Spleen (tissue), 11 donors: Measurements from ENCODE around the gene L3MBTL3. TPM values are rescaled to one million over a fixed set of nuclear protein-coding genes. Genes with fewer than 3 reads are reported as not detected.
"Not testable (repeated sequence)": the region's sequence is repeated elsewhere in the genome, so short reads cannot be mapped to it uniquely, and the experiment has no call there.

Experiments
- DNase-seq: peaks from one replicate; pipeline ENCODE4 v3.0.0-alpha.2; 2020
- H3K27ac ChIP-seq, 8 donors: fragments of 200-600 bp; sonication (generic) in 7 of 8; 1 replicate in 4 of 8; 2 replicates in 4 of 8; pipeline versions ENCODE4 v1.5.0 to v1.8.0; 2016 to 2021; ENCODE audit warnings: inconsistent platforms in 4 of 8, mild to moderate bottlenecking in 4 of 8, moderate library complexity in 1 of 8
- H3K27me3 ChIP-seq, 7 donors: fragments of 200-600 bp; sonication (generic) in 6 of 7; replicated peaks in 1 of 7; 1 replicate in 4 of 7; 2 replicates in 3 of 7; pipeline versions ENCODE4 v1.5.0 to v1.8.0; 2016 to 2021; ENCODE audit warnings: inconsistent platforms in 3 of 7, mild to moderate bottlenecking in 1 of 7
- H3K36me3 ChIP-seq, 6 donors: fragments of 200-600 bp; sonication (generic) in 5 of 6; 1 replicate in 4 of 6; 2 replicates in 2 of 6; pipeline versions ENCODE4 v1.5.0 to v1.8.0; 2016 to 2021; ENCODE audit warnings: inconsistent platforms in 2 of 6
- H3K4me1 ChIP-seq, 6 donors: fragments of 200-600 bp; sonication (generic) in 5 of 6; 1 replicate in 3 of 6; 2 replicates in 3 of 6; pipeline versions ENCODE4 v1.5.0 to v1.8.0; 2016 to 2021; ENCODE audit warnings: inconsistent platforms in 3 of 6
- H3K4me3 ChIP-seq, 8 donors: fragments of 200-600 bp; sonication (generic) in 7 of 8; 1 replicate in 4 of 8; 2 replicates in 4 of 8; pipeline versions ENCODE4 v1.5.0 to v1.8.0; 2016 to 2021; ENCODE audit warnings: inconsistent platforms in 4 of 8, mild to moderate bottlenecking in 4 of 8, moderate library complexity in 2 of 8
- H3K9me3 ChIP-seq, 8 donors: fragments of 200-600 bp; sonication (generic) in 7 of 8; 1 replicate in 4 of 8; 2 replicates in 4 of 8; pipeline versions ENCODE4 v1.5.0 to v1.8.0; 2016 to 2021; ENCODE audit warnings: inconsistent platforms in 4 of 8
- POLR2A ChIP-seq, 3 donors: fragments of 450-650 bp; IDR thresholded peaks; one replicate each; pipeline ENCODE4 v1.5.1; 2017; ENCODE audit warnings: antibody characterized with exemption in 3 of 3, mild to moderate bottlenecking in 1 of 3
- POLR2AphosphoS5 ChIP-seq, 3 donors: sonication (generic); formaldehyde crosslinking; IDR thresholded peaks; one replicate each; pipeline ENCODE4 v1.5.1; 2017; ENCODE audit warnings: antibody characterized with exemption in 3 of 3
- WGBS, 5 donors: extraction: QIAGEN DNeasy Blood & Tissue Kit in 3 of 5; methylation state at CpG; one replicate each; pipeline versions ENCODE4 v1.1.5 to v1.1.7; 2013 to 2018; 5-methylcytosine and 5-hydroxymethylcytosine counted together
- intact Hi-C: fragments of 100-400 bp; cut with DNase I; formaldehyde crosslinking; loops from one replicate; pipeline ENCODE4 v1.15.0; 2023; ENCODE audit warnings: low total_unique reads
- polyA plus RNA-seq, 3 donors: library from polyadenylated mRNA; stranded (reverse); fragments of 200-250 nt; gene quantifications; one replicate each; pipeline ENCODE4 v1.2.1, GENCODE V29; 2013
- total RNA-seq, 7 donors: library from RNA; depleted of rRNA in 3 of 7; stranded (reverse); fragments of >200 nt in 3 of 7; fragmentation: NEBNext Ultra II Directional in 4 of 7; extraction: Animal tissue kit (Norgen Biotek cat#: 25700) in 4 of 7; gene quantifications; one replicate each; pipeline versions ENCODE4 v1.1.0 to v1.2.1, GENCODE V29; 2016 to 2021
- TF ChIP-seq, protein P1 (sequence below), 11 experiments: fragments of 200-600 bp in 7 of 11; fragments of 450-650 bp in 4 of 11; sonication (generic) in 4 of 11; IDR thresholded peaks in 8 of 11; conservative IDR thresholded peaks in 3 of 11; 1 replicate in 7 of 11; 2 replicates in 4 of 11; pipeline versions ENCODE4 v1.4.0 to v1.8.0; 2016 to 2021; ENCODE audit warnings: antibody characterized with exemption in 11 of 11, inconsistent platforms in 4 of 11, mild to moderate bottlenecking in 1 of 11
- donor health status: healthy with polysubstance abuse.
- donor health status: DM: no; HTN: no; CAD: no; lungs with moderate emphysema.
- donor health status: DM: no; HTN: no; CAD: no.
- donor health status: Bipolar disorder and iron deficiency.
- donor health status: healthy.
- donor health status: DM: no; HTN: no; CAD: no.
- donor health status: DM: yes; HTN: yes; CAD: no.

Gene L3MBTL3
- total and polyA plus RNA-seq, 10 donors, result 7.0 to 45.6 (median 26.0) TPM

DNA sequence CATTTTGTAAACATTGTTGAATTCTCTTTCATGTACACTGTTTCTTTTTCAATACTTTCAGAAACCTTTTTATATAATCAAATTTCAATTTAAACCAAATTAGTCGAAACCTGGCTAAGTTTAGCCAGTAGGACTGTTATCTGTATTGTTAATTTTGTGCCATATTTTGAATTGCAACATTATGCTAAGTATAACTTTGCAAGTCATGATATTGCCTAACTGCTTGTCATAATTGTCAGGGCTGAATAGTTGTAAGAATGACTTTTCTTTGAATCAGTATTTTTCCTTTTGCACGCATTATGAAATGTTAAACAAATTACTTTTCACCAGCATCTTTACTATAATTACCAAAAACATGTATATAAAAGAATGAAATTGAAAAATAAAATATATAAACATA is 121.7 kb downstream of the L3MBTL3 start:
- Histone ChIP-seq H3K27ac (no peak overlapping the region), H3K27me3 (no peaks in the 10 kb centered on the region), H3K36me3 (peaks cover 0 to 97% (median 28%) of the 10 kb centered on the region in 6 donors), H3K4me3 (no peak overlapping the region), H3K9me3 (no peaks in the 10 kb centered on the region), H3K4me1 (peaks cover 0 to 10% (median 0%) of the 10 kb centered on the region in 6 donors)
- intact Hi-C loops, result no loop called here
- TF ChIP-seq, protein P1, sequence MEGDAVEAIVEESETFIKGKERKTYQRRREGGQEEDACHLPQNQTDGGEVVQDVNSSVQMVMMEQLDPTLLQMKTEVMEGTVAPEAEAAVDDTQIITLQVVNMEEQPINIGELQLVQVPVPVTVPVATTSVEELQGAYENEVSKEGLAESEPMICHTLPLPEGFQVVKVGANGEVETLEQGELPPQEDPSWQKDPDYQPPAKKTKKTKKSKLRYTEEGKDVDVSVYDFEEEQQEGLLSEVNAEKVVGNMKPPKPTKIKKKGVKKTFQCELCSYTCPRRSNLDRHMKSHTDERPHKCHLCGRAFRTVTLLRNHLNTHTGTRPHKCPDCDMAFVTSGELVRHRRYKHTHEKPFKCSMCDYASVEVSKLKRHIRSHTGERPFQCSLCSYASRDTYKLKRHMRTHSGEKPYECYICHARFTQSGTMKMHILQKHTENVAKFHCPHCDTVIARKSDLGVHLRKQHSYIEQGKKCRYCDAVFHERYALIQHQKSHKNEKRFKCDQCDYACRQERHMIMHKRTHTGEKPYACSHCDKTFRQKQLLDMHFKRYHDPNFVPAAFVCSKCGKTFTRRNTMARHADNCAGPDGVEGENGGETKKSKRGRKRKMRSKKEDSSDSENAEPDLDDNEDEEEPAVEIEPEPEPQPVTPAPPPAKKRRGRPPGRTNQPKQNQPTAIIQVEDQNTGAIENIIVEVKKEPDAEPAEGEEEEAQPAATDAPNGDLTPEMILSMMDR (IDR thresholded peaks at IDR 0.05 in 8 of 11, conservative IDR thresholded peaks at IDR 0.05 in 3 of 11), result no peak
- TF ChIP-seq POLR2AphosphoS5 (IDR thresholded peaks at IDR 0.05) (no peak), POLR2A (IDR thresholded peaks at IDR 0.05) (no peak)
- no peak for DNase-seq
- 56 to 88% (median 72%) methylated on average over 2 of the region's 2 CpGs for WGBS, 5 donors

DNA sequence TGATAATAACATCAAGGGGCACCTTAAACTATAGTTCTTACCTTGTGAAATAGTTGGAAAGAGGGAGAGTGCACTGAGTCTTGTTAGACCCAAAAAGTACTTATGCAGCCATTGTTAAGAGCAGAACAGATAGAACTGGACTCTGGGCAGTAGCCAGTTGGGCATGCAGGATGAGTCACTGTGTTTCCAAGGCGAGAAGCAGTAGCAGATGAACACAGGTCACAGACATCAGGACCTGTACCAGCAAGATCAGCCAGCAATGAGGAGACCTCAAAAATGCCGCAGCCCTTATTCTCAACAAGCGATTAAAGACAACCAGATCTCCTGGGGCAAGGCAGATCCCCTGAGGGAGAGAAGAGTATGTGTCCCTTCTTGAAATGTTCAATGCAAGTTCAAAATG is 125.3 kb downstream of the L3MBTL3 start:
- intact Hi-C loops, result no loop called here
- TF ChIP-seq, protein P1 (IDR thresholded peaks at IDR 0.05 in 8 of 11, conservative IDR thresholded peaks at IDR 0.05 in 3 of 11), result no peak
- no peak for TF ChIP-seq POLR2AphosphoS5 (IDR thresholded peaks at IDR 0.05)
- TF ChIP-seq POLR2A (IDR thresholded peaks at IDR 0.05), result no peak
- Histone ChIP-seq H3K4me3 (no peak overlapping the region), H3K27ac (no peak overlapping the region), H3K4me1 (peaks cover 0 to 10% (median 0%) of the 10 kb centered on the region in 6 donors), H3K36me3 (peaks cover 0 to 77% (median 16%) of the 10 kb centered on the region in 6 donors), H3K27me3 (no peaks in the 10 kb centered on the region), H3K9me3 (no peaks in the 10 kb centered on the region)
- DNase-seq, result no peak
- WGBS, 5 donors, result 88 to 99% (median 96%) methylated on average over 2 to 3 of the region's 3 CpGs

DNA sequence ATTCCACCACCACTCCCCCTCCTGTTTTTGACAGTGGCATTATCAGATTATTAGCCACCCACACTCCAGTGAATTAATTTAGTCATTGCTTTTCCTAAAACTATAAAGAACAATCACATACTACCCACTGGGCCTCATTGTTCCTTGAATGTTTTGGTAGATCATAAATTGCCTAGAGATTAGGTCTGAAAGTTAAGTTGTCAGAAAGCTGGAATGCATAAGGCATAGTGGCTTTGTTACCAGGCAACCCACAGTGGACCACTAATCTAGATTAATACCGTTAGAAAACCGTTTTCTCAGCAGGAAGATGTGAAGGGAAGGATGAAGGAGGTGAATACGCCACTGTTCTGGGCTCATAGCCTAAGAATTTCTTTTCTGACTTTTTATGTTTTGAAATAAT is 128.7 kb downstream of the L3MBTL3 start:
- intact Hi-C loops, result no loop called here
- 90 to 100% (median 94%) methylated on average over 3 of the region's 3 CpGs for WGBS, 5 donors
- no peak for DNase-seq

DNA sequence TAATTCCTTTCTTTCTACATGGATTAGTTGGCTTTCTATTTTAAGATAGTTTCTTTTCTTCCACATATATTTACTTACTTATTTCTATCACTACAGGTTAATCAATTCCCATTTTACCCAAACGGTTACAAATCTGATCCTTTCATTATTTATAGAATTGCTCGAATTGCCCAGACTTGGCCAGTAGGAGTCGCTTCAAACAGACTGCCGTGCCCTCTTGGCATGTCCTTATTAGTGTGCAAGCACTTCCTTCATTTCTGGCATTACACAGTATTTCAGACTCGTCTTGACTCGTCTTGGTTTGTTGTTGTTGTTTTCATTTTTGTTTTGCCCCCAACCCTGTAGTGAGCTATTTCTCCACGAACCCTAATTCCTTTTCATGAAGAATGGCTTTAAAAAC is 129.8 kb downstream of the L3MBTL3 start:
- intact Hi-C loops, result no loop called here
- Histone ChIP-seq H3K4me3 (no peak overlapping the region), H3K36me3 (peaks cover 0 to 65% (median 6%) of the 10 kb centered on the region in 6 donors), H3K9me3 (no peaks in the 10 kb centered on the region), H3K4me1 (no peaks in the 10 kb centered on the region), H3K27ac (no peak overlapping the region), H3K27me3 (no peaks in the 10 kb centered on the region)
- DNase-seq, result no peak
- TF ChIP-seq POLR2AphosphoS5 (IDR thresholded peaks at IDR 0.05), result no peak
- TF ChIP-seq, protein P1 (IDR thresholded peaks at IDR 0.05 in 8 of 11, conservative IDR thresholded peaks at IDR 0.05 in 3 of 11), result peak in 1 of 11 experiments; percentile 12
- WGBS, 5 donors, result 80 to 88% (median 82%) methylated on average over 7 of the region's 7 CpGs

More for the DNA sequence above, 128.7 kb downstream of the L3MBTL3 start:
- Histone ChIP-seq H3K27ac (no peak overlapping the region), H3K27me3 (no peaks in the 10 kb centered on the region), H3K4me1 (no peaks in the 10 kb centered on the region), H3K36me3 (peaks cover 0 to 68% (median 10%) of the 10 kb centered on the region in 6 donors), H3K9me3 (no peaks in the 10 kb centered on the region), H3K4me3 (no peak overlapping the region)
- TF ChIP-seq, protein P1 (IDR thresholded peaks at IDR 0.05 in 8 of 11, conservative IDR thresholded peaks at IDR 0.05 in 3 of 11), result no peak
- no peak for TF ChIP-seq POLR2A (IDR thresholded peaks at IDR 0.05)
- no peak for TF ChIP-seq POLR2AphosphoS5 (IDR thresholded peaks at IDR 0.05)

DNA sequence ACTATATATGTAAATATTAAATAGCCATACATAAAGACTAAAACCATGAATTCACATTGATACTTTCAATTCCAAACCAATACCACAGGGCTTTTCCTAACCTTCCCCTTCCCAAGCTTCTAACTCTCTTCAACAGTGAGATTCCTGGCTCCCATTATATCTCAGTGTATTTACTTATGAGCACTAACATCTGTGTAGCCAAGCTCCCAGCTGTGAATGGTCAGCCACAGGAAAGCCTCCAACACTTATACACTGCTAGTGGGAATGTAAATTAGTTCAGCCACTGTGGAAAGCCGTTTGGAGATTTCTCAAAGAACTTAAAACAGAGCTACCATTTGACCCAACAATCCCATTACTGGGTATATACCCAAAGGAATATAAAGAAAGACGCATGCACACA is 130.6 kb downstream of the L3MBTL3 start:
- H3K27ac ChIP-seq, H3K4me1 ChIP-seq, H3K4me3 ChIP-seq, H3K27me3 ChIP-seq, DNase-seq, intact Hi-C loops, H3K9me3 ChIP-seq: not testable (repeated sequence)
- peaks cover 0 to 61% (median 2%) of the 10 kb centered on the region in 6 donors for H3K36me3 ChIP-seq
- WGBS, 5 donors, result 86 to 94% (median 93%) methylated on average over 2 of the region's 2 CpGs
